GM10847 (cell line): Measurements from ENCODE around the gene RASA1.

Source experiments
- POLR2A ChIP-seq: IDR thresholded peaks from 2 replicates; pipeline ENCODE4 v1.6.1; 2011; ENCODE audit not compliant: insufficient read length; ENCODE audit errors: extremely low read depth

RASA1 gene

DNA sequence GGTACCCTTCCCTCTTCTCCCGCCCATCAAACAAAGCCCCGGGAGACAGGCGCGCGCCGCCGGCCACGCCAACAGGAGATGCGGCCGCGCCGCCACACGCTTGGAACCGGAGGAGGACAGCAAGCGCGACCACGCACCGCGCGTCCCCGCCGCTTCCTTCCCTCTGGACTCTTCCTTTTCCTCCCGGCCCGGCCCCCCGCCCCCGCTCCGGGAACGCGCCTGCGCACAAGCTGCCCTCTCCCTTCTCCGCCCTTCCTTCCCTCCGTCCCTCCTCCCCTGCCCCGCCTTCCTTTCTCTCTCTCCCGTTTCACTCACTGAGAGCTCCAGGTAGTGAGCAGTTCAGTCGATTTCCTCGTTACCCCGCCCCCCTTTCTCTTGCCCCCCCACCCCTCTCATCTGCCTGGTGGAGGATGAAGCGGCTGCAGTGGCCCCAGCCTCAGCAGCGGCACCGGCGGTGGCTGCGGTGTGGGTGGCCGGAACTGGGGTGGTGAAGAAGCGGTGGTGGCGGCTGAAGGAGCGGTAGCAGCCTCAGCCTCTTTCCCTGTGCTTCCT, at the start of gene RASA1:
TSS of gene RASA1 (plus strand) at position 310 of the 552 bp plus-strand sequence. CDS start 569 bp downstream, outside the sequence.
- peak; percentile 75 for TF ChIP-seq POLR2A

DNA sequence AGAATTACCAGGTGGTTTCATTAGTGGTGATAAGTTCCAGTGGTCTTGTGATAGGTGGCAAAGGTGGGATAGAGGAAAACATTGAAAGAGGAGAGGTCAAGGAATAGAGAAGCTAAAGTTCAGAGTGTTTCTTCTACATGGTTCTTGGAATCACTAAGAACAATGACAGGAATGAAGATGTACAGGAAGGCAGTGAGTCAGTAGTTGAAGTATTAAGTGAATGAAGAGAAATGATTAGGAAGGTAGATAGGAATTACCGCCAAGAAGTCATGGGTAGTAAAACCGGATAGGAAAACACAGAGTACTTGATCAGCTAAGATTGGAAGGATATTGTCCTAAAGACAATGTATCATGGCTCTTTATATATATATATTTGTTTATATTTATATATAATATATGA, 37.9 kb upstream of the RASA1 start:
- no peak for TF ChIP-seq POLR2A

DNA sequence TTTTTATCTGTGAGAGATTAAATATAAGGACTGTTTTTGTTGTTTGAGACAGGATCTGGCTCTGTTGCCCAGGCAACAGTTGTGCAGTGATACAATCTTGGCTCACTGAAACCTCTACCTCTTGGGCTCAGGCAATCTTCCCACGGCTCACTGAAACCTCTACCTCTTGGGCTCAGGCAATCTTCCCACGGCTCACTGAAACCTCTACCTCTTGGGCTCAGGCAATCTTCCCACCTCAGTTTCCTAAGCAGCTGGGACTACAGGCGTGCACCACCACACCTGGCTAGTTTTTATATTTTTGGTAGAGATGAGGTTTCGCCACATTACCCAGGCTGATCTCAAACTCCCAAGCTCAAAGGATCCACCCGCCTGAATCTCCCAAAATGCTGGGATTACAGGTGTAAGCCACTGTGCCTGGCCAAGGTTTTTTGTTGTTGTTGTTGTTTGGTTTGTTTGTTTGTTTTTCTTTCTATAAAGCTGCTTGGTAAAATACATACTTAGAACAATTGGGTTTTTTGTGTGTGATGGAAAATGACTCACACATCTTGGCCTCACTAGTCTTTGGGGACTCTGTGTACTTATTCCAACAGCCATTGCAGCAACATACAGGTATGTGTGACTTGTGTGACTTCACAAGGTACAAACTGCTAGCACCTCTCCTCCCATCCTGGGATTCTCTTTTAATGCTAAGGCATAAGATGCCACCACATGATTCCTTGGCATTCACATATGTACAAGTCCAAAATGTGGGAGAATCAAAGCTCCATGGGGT, 36.5 kb upstream of the RASA1 start:
- no peak for TF ChIP-seq POLR2A

DNA sequence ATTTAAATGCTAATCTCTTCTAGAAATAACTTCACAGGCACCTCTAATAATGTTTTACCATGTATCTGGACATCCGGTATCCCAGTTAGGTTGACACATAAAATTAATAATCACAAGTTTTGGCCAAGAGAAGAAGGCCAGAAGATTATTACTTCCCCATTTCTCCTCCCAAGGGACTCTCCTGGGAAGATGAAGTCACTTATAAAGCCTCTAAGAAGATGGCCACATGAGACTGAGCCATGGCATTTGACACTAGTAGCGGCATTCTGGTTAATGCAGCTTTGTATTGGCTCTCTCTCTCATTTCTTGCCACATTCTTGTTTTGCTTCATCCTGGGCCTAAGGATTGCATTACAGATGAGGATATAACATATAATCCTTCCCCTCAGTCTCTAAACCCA, 34.5 kb upstream of the RASA1 start:
- TF ChIP-seq POLR2A = no peak

DNA sequence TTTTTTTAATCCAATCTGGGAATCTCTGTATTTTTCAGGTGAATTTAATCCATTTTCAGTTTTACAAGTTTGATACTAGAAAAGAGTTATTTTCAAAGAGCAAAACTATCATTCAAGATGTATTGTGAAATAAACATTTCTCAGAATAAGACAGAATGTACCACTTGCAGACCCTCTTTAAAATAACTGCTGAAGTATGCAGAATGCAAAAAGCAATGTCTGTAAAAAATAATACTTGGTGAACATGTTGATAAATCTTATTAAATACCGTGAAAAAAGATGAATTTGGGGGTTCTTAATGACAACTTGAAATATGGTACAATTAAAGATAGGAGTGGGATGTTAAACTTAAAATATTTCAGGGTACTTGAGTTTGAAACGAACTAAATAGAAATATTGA, 26.1 kb upstream of the RASA1 start:
- TF ChIP-seq POLR2A = no peak

DNA sequence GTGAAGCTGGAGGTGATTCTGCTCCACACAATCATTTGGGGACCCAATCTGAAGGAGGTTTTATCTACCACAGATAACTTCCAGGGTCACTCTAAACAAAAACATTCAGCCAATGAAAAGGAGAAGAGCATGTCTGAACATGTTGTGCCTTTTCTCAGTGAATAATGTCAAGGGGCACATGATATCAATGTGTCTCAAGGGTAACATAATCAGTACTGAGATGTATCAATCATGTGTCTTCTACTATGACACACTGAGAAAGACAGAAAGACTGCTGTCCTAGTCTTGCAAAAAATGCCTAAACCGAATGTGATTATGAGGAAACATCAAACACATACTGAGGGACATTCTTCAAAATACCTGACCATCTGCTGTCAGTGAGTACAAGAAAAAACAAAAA, 25.4 kb upstream of the RASA1 start:
- TF ChIP-seq POLR2A = no peak

DNA sequence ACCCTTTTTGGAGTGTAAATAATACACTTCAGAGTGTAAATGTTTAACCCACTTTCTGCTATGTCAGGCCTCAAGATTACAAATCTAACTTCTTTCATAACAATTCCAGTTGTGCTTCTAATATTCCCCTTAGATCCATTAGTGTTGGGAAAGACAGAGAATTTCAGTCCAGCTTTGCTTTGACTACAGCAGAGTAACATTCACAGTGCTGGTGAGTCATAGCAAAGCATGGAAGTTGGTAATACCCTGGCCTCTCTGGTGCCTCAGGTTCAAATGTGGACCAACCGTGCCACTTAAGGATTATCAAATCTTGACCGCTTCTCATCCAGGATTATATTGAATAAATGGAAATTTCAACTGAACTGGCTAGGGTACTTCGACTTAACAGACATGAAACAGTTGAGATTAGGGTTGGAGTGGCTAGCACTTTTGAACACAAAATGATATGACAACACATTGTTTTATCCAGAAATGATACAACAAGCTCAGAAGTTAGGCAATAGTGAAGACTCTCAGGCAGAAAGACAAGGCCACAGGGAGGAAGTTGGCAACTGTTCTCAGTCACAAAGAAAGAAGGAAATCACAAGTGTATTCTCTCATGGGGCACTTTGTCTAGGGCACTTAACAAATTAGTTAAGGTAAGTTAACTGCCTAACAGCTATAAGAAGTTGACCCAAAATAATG, 24.4 kb upstream of the RASA1 start:
- no peak for TF ChIP-seq POLR2A

DNA sequence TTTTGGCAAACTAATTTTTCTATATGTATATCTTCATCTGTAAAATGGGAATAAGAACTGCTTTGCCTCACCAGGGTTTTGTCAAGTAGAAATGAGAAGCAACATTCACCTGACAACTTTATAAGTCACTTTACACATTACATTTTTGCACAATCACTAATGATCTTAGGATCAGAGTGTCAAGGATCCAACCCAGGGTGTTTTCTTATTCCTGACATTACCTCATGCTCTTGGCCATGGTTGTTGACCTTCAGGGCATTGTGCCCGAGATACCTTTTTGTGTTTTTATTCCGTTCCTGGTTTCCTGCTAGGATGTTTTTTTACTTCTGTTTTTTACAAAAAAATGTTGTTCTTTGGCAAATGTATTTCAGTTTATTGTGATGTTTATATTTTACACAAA, 22.2 kb upstream of the RASA1 start:
- no peak for TF ChIP-seq POLR2A

DNA sequence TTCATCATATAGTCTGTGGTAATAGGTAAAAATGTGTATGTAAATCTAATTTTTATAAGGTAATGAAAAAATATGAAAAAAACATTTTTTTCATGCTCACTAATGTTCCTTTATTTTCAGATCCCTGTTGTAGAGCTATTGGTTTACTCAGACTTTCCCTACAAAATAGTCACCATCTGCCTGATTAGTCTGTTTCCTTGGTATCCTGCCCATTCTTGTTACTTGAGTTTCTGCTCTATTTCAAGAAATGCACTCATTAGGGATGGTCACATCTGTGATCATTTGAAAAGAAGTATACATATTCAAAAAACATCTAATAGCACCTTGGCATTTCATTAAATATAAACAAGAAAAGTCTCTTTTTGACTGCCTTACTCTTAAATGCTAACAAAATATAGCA, 21.6 kb upstream of the RASA1 start:
- TF ChIP-seq POLR2A = no peak

DNA sequence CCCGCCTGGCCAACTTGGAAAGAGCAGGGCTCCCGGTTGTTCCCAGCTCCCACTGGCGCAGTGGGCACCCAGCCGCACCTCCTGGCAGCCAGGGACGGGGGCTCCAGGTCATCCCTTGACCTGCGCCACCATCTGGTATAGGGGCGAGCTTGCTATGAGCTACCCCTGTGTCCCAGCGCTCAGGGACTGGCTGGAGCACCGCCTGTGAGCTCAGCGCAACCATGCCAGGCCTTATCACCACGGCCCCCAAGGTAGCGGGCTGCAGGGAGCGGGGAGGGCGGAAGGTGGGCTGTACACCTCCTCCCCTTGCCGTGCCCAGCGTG, 15.4 kb upstream of the RASA1 start:
- TF ChIP-seq POLR2A = no peak

DNA sequence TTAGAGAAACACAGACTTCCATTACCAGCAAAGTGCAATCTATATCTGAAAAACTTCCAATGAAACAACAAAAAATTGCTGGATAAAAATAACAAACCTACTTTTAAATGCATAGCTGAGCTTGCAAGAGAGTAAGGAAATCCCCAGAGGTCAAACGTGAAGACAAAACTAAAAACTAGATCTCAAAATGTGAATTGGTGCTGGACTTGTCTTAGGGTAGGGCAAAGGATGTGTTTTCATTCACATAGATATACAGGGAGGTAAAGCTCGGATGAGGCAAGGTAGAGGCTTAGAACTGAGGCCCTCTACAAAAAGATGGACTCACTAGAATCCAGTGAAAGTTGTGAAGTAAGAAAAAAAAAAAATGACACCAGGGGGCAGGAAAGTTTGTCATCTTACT, 13.6 kb upstream of the RASA1 start:
- no peak for TF ChIP-seq POLR2A

DNA sequence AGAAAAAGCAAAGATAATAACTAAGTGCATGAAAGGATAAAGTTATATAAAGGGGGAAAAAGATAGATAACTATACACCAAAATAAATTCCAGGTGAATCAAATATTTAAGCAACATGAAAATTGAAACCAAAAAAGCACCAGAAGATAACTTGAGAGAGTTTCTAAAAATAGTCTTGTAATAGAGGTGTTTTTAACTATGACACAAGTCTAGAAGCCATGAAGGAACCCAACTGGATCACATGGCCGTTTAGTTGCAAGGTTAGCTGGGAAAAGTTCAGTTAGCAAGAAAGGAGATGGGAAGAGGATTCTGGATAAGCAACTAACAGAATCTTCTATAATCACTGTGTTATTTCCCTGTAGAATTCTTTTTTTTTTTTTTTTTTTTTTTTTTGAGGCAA, 9.2 kb upstream of the RASA1 start:
- TF ChIP-seq POLR2A = no peak

DNA sequence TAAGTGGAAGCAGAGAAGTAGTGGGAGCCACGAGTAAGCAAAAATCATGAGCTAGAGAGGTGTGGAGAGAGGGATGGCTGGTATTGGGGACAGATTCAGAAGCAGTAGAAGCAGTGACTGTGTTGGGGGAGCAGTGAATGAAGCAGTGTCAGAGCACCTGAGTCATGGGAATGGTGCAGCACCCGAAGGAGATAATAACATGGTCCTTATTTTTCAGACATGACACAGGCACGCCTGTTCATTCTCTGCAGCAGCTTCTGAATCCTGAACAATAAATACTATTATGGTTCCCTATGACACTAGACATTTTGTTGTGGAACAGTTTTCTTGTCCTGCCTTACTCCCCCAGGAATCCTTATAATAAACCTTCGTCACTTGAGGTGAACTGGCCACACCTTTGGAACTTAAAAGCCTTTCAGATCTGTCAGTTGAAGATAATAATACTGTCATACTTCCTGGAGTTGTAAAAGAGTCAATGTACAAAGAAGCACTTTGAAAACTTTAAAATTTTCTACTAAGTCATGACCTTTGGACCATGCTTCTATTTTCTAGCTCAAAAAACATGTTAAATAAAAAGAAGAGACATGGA, 7.0 kb upstream of the RASA1 start:
- TF ChIP-seq POLR2A = no peak

DNA sequence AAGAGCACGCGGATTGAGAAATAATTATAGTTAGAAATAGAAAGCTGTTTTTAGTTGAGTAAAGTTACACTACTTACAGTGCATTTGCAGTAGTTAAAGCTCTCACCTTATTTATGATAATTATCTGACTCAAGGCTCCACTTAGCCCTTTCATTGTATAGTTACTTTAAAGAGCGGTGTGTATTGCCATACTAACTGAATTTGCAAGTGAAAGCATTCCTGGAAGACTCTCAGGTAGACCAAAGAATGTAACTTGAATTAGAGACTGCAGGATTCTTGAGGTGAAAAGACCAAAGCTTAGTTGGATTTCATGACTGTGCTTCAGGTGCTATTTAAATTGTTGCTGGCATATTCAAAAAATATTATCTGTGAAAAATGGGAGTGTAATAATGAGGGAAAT, 4.2 kb upstream of the RASA1 start:
- TF ChIP-seq POLR2A = no peak

DNA sequence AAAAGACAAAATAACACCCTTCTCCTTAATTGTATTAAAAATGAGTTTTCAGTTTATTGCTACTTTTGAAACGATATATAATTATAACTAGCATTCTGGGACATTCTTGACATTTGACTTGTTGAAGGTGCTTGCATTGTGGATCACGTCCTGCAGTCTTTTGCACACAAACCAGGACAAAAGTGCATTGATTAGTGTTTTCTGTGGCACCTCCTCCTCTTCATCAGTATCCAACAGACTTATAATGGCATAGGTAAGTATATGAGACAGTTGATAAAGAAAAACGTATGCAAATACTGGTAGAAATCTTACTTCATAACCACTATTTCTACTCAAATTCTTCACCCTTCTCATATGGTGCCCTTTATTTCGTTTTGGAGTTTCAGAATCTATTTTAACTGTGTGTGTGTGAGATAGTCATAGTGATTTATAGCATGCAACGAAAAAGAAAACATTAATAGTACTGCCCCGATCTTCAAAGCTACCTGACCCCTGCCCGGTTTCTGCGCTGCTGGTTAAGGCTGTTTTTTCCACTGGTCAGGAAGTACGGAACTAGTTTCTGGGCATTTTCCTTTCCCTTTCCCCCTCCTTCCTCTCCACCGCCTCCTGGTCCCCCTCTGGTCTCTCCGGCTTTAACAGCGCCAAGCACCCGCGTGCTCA, 639 bp upstream of the RASA1 start:
- TF ChIP-seq POLR2A = no peak

DNA sequence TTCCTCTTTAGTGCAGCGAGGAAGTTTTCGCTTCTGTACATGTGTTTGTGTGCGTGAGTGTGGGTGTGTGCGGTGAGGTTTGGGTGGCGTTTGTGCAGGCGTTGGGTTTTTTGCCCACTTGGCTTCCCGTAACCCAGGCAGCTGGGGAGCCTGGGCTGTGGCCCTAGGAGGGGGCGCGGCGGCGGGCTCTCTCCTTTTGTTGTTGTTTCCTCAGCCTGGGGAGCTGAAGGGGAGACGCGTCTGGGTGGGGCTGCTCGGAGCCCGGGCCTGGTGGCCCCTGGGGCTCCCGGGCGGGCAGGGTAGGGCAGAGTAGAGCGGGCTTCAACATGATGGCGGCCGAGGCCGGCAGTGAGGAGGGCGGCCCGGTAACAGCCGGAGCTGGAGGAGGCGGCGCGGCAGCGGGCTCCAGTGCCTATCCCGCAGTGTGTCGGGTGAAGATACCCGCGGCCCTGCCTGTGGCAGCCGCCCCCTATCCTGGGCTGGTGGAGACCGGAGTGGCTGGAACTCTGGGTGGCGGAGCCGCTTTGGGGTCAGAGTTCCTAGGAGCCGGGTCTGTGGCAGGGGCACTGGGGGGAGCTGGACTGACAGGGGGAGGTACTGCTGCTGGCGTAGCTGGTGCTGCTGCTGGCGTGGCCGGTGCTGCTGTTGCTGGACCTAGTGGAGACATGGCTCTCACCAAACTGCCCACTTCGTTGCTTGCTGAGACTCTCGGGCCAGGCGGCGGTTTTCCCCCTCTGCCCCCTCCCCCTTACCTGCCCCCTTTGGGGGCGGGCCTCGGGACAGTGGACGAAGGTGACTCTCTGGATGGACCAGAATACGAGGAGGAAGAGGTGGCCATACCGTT, 665 bp downstream of the RASA1 start:
- TF ChIP-seq POLR2A = no peak
